Measurements from ENCODE around the gene CDKAL1.
"Not testable (repeated sequence)": the region's sequence is repeated elsewhere in the genome, so short reads cannot be mapped to it uniquely, and the experiment has no call there.

The CDKAL1 gene

DNA sequence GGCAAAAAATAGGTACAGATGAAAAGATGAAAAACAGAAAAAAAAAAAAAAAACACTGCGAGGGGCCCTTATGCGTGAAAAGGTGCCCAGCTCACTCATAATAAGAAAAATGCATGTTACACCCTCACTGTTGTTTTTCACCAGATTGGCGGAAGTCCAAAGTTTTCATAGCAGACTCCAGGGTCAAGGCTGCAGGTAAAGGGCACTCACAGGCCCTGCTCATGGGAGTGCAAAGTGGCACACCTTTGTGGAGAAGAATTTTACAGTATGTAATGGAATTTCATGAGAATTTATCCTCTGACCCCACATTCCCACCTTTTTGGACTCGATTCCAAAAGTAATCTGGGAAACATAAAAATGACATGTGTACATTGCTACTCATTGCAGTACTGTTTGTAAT is 108.2 kb downstream of the CDKAL1 start:
- no peak for DNase-seq

DNA sequence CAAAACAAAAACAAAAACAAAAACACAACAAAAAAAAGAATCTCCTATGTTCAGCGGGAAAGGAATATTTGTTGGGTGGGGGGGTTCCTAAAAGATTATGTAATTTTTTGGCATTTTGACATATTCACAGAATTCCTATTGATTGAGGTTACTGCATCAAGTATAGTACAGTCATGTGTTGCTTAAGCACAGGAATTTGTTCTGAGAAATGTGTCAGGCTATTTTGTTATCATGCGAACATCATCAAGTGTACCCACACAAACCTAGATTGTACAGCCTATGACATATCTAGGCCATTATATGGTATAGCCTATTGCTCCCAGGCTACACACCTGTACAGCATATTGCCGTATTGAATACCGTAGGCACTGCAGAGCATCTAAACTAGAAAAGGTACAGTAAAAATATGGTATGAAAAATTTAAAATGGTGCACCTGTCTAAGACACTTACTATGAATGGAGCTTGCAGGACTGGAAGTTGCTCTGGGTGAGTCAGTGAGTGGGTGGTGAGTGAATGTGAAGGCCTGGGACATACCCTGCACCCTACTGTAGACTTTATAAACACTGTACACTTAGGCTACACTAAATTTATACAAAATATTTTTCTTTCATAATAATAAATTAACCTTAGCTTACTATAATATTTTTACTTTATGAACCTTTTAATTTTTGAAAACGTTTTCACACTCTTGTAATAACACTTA is 110.6 kb downstream of the CDKAL1 start:
- no peak for DNase-seq

GRCh38 chr6:20645572-20645971 is 111.3 kb downstream of the CDKAL1 start:
- DNase-seq, result not testable (repeated sequence)

- DNase-seq, result no peak
These were observed 113.3 kb downstream of the CDKAL1 start for GRCh38 chr6:20647585-20647984.

GRCh38 chr6:20649696-20650470 is 115.6 kb downstream of the CDKAL1 start:
- DNase-seq, result not testable (repeated sequence)

DNA sequence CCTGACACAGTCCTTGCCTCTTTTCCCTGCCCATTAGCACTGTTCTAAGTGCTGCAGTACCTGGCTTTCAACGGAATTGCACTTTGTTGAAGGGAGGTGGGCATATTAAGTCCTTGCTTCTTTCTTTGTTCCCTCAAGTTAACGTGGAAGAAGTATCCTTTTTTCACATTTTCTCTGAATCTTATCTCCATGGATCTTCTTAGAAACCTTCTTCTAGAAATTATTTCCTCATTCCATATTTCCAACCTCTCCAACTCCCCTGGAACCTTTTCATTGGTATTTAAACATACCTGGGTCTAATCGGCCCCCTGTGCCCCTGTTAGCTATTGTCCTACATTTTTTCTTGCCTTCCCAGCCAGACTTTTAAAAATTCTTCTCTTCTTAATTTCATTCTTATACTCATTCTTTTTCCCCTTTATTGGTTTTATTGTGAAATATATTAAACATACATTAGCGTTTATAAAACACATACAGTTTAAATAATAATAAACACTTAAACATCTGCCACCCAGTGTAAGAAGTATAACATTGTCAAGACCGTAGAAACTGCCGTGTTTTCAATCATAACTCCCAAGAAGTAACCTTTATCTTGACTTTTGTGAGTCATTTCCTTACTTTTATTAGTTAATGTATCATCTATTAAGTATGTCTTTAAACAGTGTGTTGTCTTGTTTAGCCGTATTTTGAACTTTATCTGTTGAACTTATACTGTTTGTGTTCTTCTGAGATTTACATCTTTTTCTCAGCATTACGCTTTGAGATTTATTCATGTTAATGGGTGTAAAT is 118.2 kb downstream of the CDKAL1 start:
- DNase-seq, result no peak

- DNase-seq, result no peak
These were observed 118.8 kb downstream of the CDKAL1 start for GRCh38 chr6:20653085-20653479.

DNA sequence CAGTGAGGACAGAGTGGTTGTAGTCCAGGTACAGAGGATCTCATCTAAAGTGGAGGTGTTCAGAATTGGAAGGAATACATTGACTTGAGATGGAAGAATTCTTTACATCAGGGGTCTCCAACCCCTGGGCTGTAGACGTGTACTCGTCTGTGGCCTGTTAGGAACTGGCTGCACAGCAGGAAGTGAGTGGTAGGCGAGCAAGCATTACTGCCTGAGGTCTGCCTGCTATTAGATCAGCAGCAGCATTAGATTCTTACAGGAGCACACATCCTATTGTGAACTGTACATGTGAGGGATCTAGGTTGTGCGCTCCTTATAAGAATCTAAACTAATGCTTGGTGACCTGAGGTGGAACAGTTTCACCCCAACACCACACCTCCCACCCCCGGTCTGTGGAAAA is 121.1 kb downstream of the CDKAL1 start:
- no peak for DNase-seq

GRCh38 chr6:20657274-20657800 is 123.1 kb downstream of the CDKAL1 start:
- no peak for DNase-seq

- DNase-seq, result no peak
These were observed 123.8 kb downstream of the CDKAL1 start for GRCh38 chr6:20658053-20658452.

GRCh38 chr6:20658516-20658915 is 124.3 kb downstream of the CDKAL1 start:
- no peak for DNase-seq

- no peak for DNase-seq
These were observed 126.3 kb downstream of the CDKAL1 start for GRCh38 chr6:20660534-20660933.

- peak in 1 of 2 donors; percentile 15 for DNase-seq
These were observed 127.5 kb downstream of the CDKAL1 start for GRCh38 chr6:20661721-20662120.

- no peak for DNase-seq
These were observed 130.0 kb downstream of the CDKAL1 start for GRCh38 chr6:20664250-20664649.

GRCh38 chr6:20665290-20665689 is 131.0 kb downstream of the CDKAL1 start:
- DNase-seq, result no peak

DNA sequence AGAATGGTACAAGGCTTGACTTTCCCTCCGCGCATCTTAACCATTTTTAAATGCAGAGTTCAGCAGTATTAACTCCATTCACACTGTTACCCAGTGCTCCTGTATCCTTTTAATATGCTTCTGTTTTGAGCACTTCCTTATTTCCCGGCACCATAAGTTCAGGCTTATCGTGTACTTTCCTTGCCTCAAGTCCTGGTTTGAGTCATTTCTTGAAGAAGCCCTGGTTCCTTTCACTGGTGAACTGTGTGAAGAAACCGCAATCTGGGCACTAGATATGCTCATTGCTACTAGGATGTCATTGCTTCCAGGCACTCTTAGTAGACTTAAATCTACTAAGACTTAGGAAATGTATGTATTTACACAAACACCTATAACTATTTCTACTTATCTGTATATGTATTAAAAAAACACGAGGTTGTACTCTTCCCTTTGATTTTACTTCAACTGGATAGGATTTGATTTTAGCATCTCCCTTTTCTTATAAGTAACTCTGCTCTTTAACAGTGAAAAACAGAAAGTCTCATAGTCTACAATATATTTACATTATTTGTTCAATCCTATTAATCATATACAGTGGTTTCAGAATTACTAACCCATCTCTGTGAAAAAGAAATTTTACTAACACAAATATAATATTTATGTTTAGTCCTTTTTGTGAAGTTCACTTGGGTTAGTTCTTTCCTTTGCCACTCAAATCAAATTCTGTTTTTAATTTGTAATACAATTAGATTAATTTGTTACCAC is 135.5 kb downstream of the CDKAL1 start:
- DNase-seq, result peak; percentile 39 to 49

DNA sequence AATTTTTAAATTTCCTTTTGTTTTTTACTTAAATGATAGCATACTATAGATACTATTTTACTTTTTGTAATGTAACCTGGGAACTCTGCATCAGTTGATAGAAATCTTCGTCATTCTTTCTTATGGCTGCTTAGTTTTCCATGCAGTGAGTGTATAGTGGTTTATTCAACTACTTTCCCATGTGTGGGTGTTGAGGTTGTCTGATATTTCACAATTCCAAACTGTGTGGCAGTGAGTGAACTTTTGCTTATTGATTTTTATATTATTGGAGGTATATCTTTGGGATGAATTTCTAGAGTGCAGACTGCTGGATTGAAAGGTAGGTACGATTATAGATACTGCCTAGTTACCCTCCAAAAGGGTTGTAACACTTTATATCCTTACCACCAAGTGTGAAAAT is 136.5 kb downstream of the CDKAL1 start:
- DNase-seq, result no peak

DNA sequence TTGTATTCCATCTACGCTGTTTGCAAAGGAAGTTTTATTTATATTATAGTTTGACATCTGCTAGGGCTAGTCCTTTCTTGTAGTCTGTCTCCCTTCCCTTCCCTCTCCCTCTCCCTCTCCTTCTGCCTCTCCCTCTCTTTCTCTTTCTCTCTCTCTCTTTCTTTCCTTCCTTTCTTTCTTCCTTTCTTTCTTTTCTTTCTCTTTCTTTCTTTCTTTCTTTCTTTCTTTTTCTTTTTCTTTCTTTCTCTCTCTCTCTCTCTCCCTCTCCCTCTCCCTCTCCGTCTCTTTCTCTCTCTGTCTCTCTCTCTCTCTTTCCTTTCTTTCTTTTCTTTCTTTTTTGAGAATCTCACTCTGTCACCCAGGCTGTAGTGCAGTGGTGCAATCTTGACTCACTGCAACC is 137.8 kb downstream of the CDKAL1 start:
- no peak for DNase-seq

- DNase-seq, result no peak
These were observed 139.2 kb downstream of the CDKAL1 start for GRCh38 chr6:20673458-20673857.

DNA sequence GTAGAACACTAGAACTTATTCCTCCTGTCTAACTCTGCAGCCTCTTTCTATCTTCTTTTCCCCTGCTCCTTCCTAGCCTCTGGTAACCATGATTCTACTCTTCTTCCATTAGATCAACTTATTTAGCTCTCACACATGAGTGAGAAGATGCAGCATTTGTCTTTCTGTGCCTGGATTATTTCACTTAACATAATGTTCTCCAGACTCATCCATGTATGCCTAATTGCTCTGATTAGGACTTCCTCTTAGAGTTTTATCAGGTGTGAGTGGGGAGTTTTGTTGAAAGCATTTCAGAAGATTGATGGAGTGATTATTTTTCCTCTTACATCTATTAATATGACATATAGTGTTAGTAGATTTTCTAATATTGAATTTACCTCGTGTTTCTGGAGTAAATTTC is 140.4 kb downstream of the CDKAL1 start:
- DNase-seq, result no peak

DNA sequence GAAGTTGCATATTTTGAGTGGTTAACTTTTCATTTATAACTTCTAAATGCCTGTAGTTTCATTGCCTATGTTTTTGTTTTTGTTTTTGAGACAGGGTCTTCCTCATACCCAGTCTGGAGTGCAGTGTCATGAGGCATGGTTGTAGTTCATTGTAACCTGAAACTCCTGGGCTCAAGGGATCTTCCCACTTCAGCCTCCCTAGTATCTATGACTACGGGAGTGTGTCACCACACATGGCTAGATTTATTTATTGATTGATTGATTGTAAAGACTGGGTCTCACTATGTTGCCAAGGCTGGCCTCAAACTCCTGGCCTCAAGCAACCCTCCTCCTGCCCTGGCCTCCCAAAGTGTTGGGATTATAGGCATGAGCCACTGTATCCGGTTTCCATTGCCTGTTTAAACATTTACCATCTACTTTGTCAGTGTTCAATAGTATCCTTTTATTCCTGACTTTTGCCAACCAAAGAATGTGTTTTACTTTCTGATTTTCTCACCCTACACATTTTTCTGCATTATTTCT is 144.6 kb downstream of the CDKAL1 start:
- no peak for DNase-seq

- DNase-seq, result no peak
These were observed 146.5 kb downstream of the CDKAL1 start for GRCh38 chr6:20680697-20681165.
